Superior temporal gyrus (tissue), 1 donor: Measurements from ENCODE around the gene TPM2.

Experiments
- DNase-seq: peaks from one replicate; pipeline ENCODE4 v3.0.0-alpha.2; 2016; ENCODE audit errors: extremely low spot score

Gene TPM2

DNA sequence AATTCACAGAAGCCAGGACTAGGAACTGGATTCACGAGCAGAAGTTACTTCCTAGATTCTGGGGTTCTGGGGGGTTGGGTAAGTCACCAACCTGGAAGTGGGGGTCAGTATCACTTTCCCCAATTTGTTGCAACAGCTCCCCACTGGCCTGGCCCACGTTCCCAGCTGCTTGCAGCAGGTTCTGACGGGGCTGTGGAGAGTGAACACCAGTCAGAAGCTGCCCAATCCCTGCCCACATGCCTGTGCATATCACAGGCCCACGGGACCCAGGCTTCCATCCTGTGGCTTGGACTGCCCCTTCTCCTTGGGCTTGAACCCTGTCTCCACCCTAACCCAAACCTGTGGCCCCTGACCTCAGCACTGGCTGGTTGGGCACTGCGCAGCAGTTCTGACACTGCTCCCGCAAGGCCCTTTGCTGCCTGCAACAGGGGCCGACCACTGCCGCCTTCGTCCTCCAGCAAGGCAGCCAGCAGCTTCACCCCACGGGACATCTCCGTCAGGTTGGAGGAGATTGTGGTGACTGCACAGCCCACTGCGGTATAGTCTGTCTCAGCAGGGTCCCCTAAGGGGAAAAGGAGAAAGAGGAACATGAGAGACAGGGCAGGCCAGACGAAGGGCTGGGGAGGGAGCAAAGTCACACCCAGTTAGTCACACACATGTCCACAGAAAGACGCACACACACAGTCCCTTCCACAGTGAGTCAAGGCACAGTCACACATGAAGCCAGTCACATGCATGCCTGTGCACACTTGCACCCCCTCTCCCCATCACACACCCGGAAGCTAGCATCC lies 29.2 kb upstream of the TPM2 start:
- DNase-seq: no peak

GRCh38 chr9:35717132-35717870 lies 27.6 kb upstream of the TPM2 start:
- DNase-seq: no peak

- no peak for DNase-seq
Observed at GRCh38 chr9:35716230-35716629, 26.5 kb upstream of the TPM2 start.

- DNase-seq: no peak
Observed at GRCh38 chr9:35714579-35715252, 25.0 kb upstream of the TPM2 start.

DNA sequence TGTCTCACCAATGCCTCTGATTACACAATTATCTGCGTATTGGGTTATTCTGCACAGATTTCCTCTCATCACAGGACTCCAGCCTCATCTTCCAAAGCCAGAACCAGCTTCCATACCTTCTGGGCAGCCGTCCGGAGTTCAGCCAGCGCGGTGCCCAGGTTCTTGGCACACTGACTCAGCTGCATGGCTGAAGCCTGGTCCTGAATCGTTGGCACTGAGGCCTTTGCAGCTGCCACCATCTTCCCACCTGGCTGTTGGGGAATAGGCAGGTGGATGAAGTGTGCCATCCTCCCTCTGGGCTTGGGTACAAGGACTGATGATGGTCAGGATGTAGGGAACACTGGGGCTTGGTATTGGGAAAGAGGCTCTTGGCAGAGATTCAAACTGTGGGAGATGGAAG lies 24.4 kb upstream of the TPM2 start:
- no peak for DNase-seq

- DNase-seq: no peak
Observed at GRCh38 chr9:35713578-35713977, 23.9 kb upstream of the TPM2 start.

- no peak for DNase-seq
Observed at GRCh38 chr9:35712762-35713400, 23.2 kb upstream of the TPM2 start.

DNA sequence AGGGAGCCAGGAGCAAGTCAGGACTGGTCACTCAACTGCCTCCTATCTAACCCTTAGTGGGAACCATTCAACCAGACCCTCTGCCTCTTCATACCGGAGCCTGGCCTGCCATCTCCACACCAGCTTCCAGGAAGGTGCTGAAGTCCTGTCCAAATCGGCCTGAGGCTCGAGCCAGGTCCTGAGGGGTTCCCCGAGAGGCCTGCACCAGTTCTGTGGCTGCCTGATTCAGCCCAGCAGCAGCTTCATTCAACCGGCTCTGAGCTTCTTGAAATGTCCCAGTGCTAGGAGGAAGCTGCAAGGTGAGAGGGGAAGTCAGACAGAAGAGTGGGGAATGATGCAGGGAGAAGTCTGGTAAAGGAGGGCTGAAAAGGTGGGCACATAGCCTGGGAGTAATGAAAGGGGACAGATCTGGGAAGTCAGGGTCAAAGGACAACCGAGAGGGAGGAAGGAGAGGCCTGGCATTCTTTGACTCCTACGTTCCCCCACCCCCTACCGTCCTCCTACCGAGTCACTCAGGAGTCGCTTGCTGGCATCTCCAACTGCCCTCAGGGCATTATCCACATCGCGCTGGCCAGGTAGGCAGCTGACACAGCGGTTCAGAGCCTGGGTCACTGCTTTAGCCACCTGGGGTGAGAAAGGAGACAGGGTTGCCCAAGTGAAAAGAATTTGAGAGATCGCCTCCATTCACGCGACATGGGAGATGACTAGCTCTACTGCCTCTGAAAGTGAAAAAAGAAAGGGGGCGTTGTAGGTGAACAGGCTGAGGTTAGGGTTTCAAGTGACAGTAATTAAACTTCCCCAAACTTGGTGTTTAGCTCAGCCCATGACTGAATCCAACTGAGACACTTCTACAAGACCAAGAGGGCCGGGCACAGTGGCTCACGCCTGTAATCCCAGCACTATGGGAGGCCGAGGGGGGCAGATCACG lies 22.0 kb upstream of the TPM2 start:
- no peak for DNase-seq

- no peak for DNase-seq
Observed at GRCh38 chr9:35710818-35711500, 21.2 kb upstream of the TPM2 start.

DNA sequence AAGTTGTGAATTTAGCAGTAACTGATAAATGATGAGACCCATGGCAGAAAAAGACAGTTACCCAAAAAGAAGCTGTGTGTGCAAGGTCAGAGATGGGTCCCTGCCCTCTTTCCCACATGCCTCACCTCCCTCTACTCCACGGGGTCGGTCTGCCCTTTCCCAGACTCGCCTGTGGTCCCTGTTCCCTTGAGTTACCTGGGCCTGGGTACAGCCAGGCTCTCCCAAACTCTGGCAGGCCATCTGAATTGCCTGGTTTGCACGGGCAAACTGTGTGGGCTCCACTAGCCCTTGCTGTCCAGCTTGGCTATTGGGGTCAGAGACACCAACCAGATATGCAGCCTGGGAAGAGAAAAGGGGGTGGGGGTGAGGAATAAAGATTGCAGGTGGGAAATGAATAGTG lies 18.4 kb upstream of the TPM2 start:
- no peak for DNase-seq

DNA sequence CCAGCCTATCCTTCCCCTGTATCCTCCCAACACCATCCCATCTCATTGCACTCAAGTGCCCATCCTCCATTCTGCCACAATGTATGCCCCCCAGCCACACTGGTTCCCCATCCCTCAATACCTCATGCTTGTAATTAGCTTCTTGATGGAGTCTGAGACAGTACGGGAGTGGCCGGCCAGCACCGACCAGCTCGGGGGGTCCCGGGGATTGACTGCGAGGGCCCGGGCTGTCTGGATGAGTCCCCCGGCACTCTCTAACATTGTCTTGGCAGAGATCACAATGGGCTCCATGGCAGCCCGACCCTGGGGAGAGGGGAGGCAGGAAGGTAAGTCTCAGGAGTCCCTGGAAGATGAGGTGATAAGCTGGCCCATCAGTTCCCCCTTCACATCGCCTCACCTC lies 17.2 kb upstream of the TPM2 start:
- no peak for DNase-seq

GRCh38 chr9:35705836-35706430 lies 16.2 kb upstream of the TPM2 start:
- no peak for DNase-seq

- no peak for DNase-seq
Observed at GRCh38 chr9:35705372-35705771, 15.6 kb upstream of the TPM2 start.

- no peak for DNase-seq
Observed at GRCh38 chr9:35703906-35704672, 14.4 kb upstream of the TPM2 start.

DNA sequence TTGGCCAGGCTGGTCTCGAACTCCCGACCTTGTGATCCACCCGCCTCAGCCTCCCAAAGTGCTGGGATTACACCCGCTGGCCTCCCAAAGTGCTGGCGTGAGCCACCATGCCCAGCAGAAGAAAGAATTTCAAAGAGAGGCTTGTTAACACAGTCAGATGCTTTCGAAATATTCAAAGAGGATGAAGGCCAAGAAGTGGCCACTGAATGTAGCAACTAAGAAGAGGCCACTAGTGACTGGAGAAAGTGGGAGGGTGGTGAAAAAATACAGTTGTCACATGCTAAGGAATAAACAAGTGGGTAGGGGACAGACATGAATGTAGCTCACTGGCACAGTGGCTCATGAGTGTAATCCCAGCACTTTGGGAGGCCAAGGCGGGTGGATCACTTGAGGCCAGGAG lies 13.0 kb upstream of the TPM2 start:
- DNase-seq: no peak

DNA sequence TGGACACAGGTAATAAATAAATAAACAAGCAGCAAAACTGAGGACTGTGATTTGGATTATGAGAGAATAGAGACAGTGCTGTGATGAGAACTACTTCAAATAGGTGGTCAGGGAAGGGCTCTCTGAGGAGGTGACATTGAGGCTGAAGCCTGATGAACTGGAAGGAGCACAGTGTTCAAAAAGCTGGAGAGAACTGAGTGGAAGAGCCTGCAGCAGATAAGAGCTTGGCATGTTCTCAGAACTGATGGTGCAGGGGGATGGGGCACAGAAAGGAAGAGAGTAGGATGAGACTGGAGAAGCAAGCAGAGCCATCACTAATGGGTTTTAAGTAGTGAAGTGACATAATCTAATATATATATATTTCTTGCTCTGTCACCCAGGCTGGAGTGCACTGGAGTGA lies 11.2 kb upstream of the TPM2 start:
- DNase-seq: no peak

- DNase-seq: no peak
Observed at GRCh38 chr9:35700031-35700430, 10.3 kb upstream of the TPM2 start.

DNA sequence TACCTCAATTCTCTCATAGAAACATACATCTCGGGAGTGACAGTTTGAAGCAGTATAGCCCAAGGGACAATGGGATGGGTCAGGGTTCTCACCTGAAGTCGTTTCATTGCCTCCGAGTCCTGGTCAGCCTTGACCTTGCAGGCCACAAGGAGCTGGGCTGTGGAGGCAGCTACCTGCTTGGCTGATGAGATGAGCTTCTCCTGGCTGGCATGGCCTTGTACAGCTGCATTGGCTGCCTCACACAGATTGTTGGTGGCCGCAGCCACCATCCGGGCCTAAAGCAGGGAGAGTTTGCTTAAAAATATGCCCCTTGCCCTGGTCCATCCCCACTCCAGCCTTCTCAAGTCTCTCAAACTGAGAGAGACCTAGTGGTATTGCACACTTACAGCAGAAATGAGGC lies 8.5 kb upstream of the TPM2 start:
- no peak for DNase-seq

- DNase-seq: no peak
Observed at GRCh38 chr9:35697486-35697885, 7.8 kb upstream of the TPM2 start.
